KMS-11 (cell line): ENCODE results near the gene DMD.

Source experiments
- H2AFZ ChIP-seq: fragments of 200-600 bp; sonication (generic); 2 replicates; pipeline ENCODE4 v1.6.1; 2016; ENCODE audit warnings: antibody characterized with exemption, mixed run types, low read depth
- H3K27ac ChIP-seq: fragments of 200-600 bp; sonication (generic); 2 replicates; pipeline ENCODE4 v1.6.1; 2016; ENCODE audit warnings: mild to moderate bottlenecking, mixed run types
- H3K27me3 ChIP-seq: fragments of 200-600 bp; sonication (generic); 2 replicates; pipeline ENCODE4 v1.6.1; 2017; ENCODE audit warnings: mild to moderate bottlenecking, low read depth, mixed run types, moderate library complexity; ENCODE audit not compliant: insufficient read depth
- H3K36me3 ChIP-seq: fragments of 200-600 bp; sonication (generic); 2 replicates; pipeline ENCODE4 v1.6.1; 2017; ENCODE audit warnings: mild to moderate bottlenecking, mixed run types; ENCODE audit not compliant: insufficient read depth
- H3K4me1 ChIP-seq: fragments of 200-600 bp; sonication (generic); 2 replicates; pipeline ENCODE4 v1.6.1; 2016; ENCODE audit warnings: mild to moderate bottlenecking, low read depth, mixed run types; ENCODE audit not compliant: poor library complexity, severe bottlenecking
- H3K4me2 ChIP-seq: fragments of 200-600 bp; sonication (generic); 2 replicates; pipeline ENCODE4 v1.7.0; 2016; ENCODE audit warnings: mild to moderate bottlenecking, mixed run types
- H3K4me3 ChIP-seq: fragments of 200-600 bp; sonication (generic); IDR thresholded peaks from 2 replicates; pipeline ENCODE4 v1.6.1; 2017; ENCODE audit warnings: low read depth, low read length, mixed read lengths; ENCODE audit not compliant: insufficient read depth
- H3K79me2 ChIP-seq: fragments of 200-600 bp; sonication (generic); 2 replicates; pipeline ENCODE4 v1.6.1; 2016; ENCODE audit warnings: low read depth, mixed run types; ENCODE audit not compliant: insufficient read depth
- H3K9ac ChIP-seq: fragments of 200-600 bp; sonication (generic); 2 replicates; pipeline ENCODE4 v1.6.1; 2016; ENCODE audit warnings: mild to moderate bottlenecking, mixed run types
- H4K20me1 ChIP-seq: fragments of 200-600 bp; sonication (generic); 2 replicates; pipeline ENCODE4 v1.6.1; 2016; ENCODE audit warnings: mild to moderate bottlenecking, mixed run types; ENCODE audit not compliant: insufficient read depth
- CTCF ChIP-seq: fragments of 200-600 bp; sonication (generic); conservative IDR thresholded peaks from 2 replicates; pipeline ENCODE4 v1.6.1; 2017; ENCODE audit warnings: low read depth, mild to moderate bottlenecking, antibody characterized with exemption, low read length, moderate library complexity, mixed read lengths

Gene DMD

GRCh38 chrX:33053001-33053400 is 158.3 kb downstream of the DMD start:
- Histone ChIP-seq H3K4me1 (no peaks in the 10 kb centered on the region), H3K27me3 (no peaks in the 10 kb centered on the region), H3K4me2 (no peak overlapping the region), H3K36me3 (no peaks in the 10 kb centered on the region), H2AFZ (no peak overlapping the region), H3K4me3 (no peak overlapping the region), H4K20me1 (no peaks in the 10 kb centered on the region), H3K79me2 (no peaks in the 10 kb centered on the region), H3K27ac (no peak overlapping the region), H3K9ac (no peak overlapping the region)
- no peak for TF ChIP-seq CTCF

- Histone ChIP-seq H3K36me3 (no peaks in the 10 kb centered on the region), H4K20me1 (no peaks in the 10 kb centered on the region), H3K27ac (no peak overlapping the region), H3K4me2 (no peak overlapping the region), H3K79me2 (no peaks in the 10 kb centered on the region), H3K4me3 (no peak overlapping the region), H2AFZ (no peak overlapping the region), H3K9ac (no peak overlapping the region), H3K4me1 (no peaks in the 10 kb centered on the region), H3K27me3 (no peaks in the 10 kb centered on the region)
- no peak for TF ChIP-seq CTCF
Observed at GRCh38 chrX:33045882-33046281, 165.5 kb downstream of the DMD start.

GRCh38 chrX:33045245-33045644 is 166.1 kb downstream of the DMD start:
- no peak for TF ChIP-seq CTCF
- no peak overlapping the region for H2AFZ ChIP-seq

GRCh38 chrX:33041141-33041540 is 170.2 kb downstream of the DMD start:
- no peak overlapping the region for H3K4me2 ChIP-seq
- no peaks in the 10 kb centered on the region for H3K27me3 ChIP-seq
- no peak overlapping the region for H3K9ac ChIP-seq
- no peaks in the 10 kb centered on the region for H4K20me1 ChIP-seq
- no peak overlapping the region for H3K27ac ChIP-seq
- TF ChIP-seq CTCF: no peak
- H3K79me2 ChIP-seq: no peaks in the 10 kb centered on the region
- no peak overlapping the region for H3K4me3 ChIP-seq
- H2AFZ ChIP-seq: no peak overlapping the region
- H3K36me3 ChIP-seq: no peaks in the 10 kb centered on the region
- H3K4me1 ChIP-seq: no peaks in the 10 kb centered on the region

More at GRCh38 chrX:33045245-33045644, 166.1 kb downstream of the DMD start:
- H3K4me1 ChIP-seq: no peaks in the 10 kb centered on the region
- no peak overlapping the region for H3K9ac ChIP-seq
- no peaks in the 10 kb centered on the region for H3K27me3 ChIP-seq
- H3K27ac ChIP-seq: no peak overlapping the region
- no peaks in the 10 kb centered on the region for H3K36me3 ChIP-seq
- no peaks in the 10 kb centered on the region for H3K79me2 ChIP-seq
- no peak overlapping the region for H3K4me2 ChIP-seq
- no peak overlapping the region for H3K4me3 ChIP-seq
- no peaks in the 10 kb centered on the region for H4K20me1 ChIP-seq

- no peaks in the 10 kb centered on the region for H3K27me3 ChIP-seq
- H3K79me2 ChIP-seq: no peaks in the 10 kb centered on the region
- H3K4me3 ChIP-seq: no peak overlapping the region
- H4K20me1 ChIP-seq: no peaks in the 10 kb centered on the region
- H3K4me2 ChIP-seq: no peak overlapping the region
- no peak for TF ChIP-seq CTCF
- no peak overlapping the region for H2AFZ ChIP-seq
- H3K4me1 ChIP-seq: no peaks in the 10 kb centered on the region
- no peaks in the 10 kb centered on the region for H3K36me3 ChIP-seq
- H3K9ac ChIP-seq: no peak overlapping the region
- no peak overlapping the region for H3K27ac ChIP-seq
Observed at GRCh38 chrX:33032700-33033099, 178.6 kb downstream of the DMD start.
